SJSA1 (cell line): ENCODE data around the gene RNF14. TPM values are rescaled to one million over a fixed set of nuclear protein-coding genes. Genes with fewer than 3 reads are reported as not detected.
A peak's percentile ranks its signal among the peaks of the same experiment; 100 is the strongest.
"Not testable (repeated sequence)": the region's sequence is repeated elsewhere in the genome, so short reads cannot be mapped to it uniquely, and the experiment has no call there.

Experiments
- DNase-seq, 2 experiments: peaks; one replicate each; pipeline ENCODE4 v3.0.0-alpha.2; 2015 to 2020; ENCODE audit warnings: low spot score in 2 of 2, low read depth in 1 of 2
- H3K27ac ChIP-seq: fragments of 250-450 bp; sonication (Bioruptor Pico); 2 replicates; pipeline ENCODE4 v1.5.1; 2020; ENCODE audit warnings: mild to moderate bottlenecking, moderate library complexity
- H3K27me3 ChIP-seq: fragments of 250-450 bp; sonication (Bioruptor Pico); replicated peaks from 2 replicates; pipeline ENCODE4 v1.5.1; 2020; ENCODE audit warnings: mild to moderate bottlenecking, moderate library complexity
- H3K36me3 ChIP-seq: fragments of 250-450 bp; sonication (Bioruptor Pico); 2 replicates; pipeline ENCODE4 v1.5.1; 2020; ENCODE audit warnings: mild to moderate bottlenecking
- H3K4me1 ChIP-seq: fragments of 250-450 bp; sonication (Bioruptor Pico); replicated peaks from 2 replicates; pipeline ENCODE4 v1.6.1; 2021; ENCODE audit warnings: mild to moderate bottlenecking
- H3K4me3 ChIP-seq: fragments of 250-450 bp; sonication (Bioruptor Pico); 2 replicates; pipeline ENCODE4 v1.5.1; 2020; ENCODE audit warnings: mild to moderate bottlenecking
- H3K9me3 ChIP-seq: fragments of 250-450 bp; sonication (Bioruptor Pico); replicated peaks from 2 replicates; pipeline ENCODE4 v1.5.1; 2020; ENCODE audit warnings: mild to moderate bottlenecking
- total RNA-seq: library from RNA; depleted of rRNA; stranded (reverse); fragments of >200 nt; shearing (Covaris generic); gene quantifications from 2 replicates; pipeline ENCODE4 v1.2.3, GENCODE V29; 2014

The RNF14 gene
- total RNA-seq, 1 experiment from 2014 or later: 134 TPM

GRCh38 chr5:142017832-142018427 is 49.0 kb downstream of the RNF14 start:
- H3K4me1 ChIP-seq: peaks cover 27% of the 10 kb centered on the region
- no peaks in the 10 kb centered on the region; the same call in 1 of the 2 replicates for H3K36me3 ChIP-seq
- H3K4me3 ChIP-seq: no peak overlapping the region
- peak in 1 of 2 experiments; percentile 48 for DNase-seq
- peaks cover 4% of the 10 kb centered on the region for H3K9me3 ChIP-seq
- H3K27me3 ChIP-seq: no peaks in the 10 kb centered on the region; the same call in none of the 2 replicates
- H3K27ac ChIP-seq: no peak overlapping the region

- DNase-seq: no peak
- no peaks in the 10 kb centered on the region for H3K36me3 ChIP-seq
- peaks cover 20% of the 10 kb centered on the region for H3K4me1 ChIP-seq
- H3K9me3 ChIP-seq: peaks cover 4% of the 10 kb centered on the region
- H3K27ac ChIP-seq: no peak overlapping the region
- peaks cover 4% of the 10 kb centered on the region for H3K27me3 ChIP-seq
- no peak overlapping the region for H3K4me3 ChIP-seq
These were observed 51.3 kb downstream of the RNF14 start for GRCh38 chr5:142020122-142020659.

- H3K27ac ChIP-seq: no peak overlapping the region
- H3K4me3 ChIP-seq: no peak overlapping the region
- H3K36me3 ChIP-seq: no peaks in the 10 kb centered on the region
- peaks cover 4% of the 10 kb centered on the region for H3K27me3 ChIP-seq
- DNase-seq: no peak
- peaks cover 12% of the 10 kb centered on the region; the same call in 1 of the 2 replicates for H3K4me1 ChIP-seq
- H3K9me3 ChIP-seq: peaks cover 4% of the 10 kb centered on the region
These were observed 54.9 kb downstream of the RNF14 start for GRCh38 chr5:142023836-142024235.

- H3K27me3 ChIP-seq: peaks cover 4% of the 10 kb centered on the region
- peak overlapping the region; percentile 30 for H3K4me3 ChIP-seq
- H3K27ac ChIP-seq: peak overlapping the region; percentile 44
- peaks cover 4% of the 10 kb centered on the region for H3K9me3 ChIP-seq
- DNase-seq: peak; percentile 79 to 88
- H3K36me3 ChIP-seq: no peaks in the 10 kb centered on the region
- H3K4me1 ChIP-seq: peaks cover 12% of the 10 kb centered on the region; the same call in 1 of the 2 replicates
These were observed 55.9 kb downstream of the RNF14 start for GRCh38 chr5:142024771-142025304.

GRCh38 chr5:142025637-142026036 is 56.7 kb downstream of the RNF14 start:
- no peaks in the 10 kb centered on the region for H3K9me3 ChIP-seq
- peaks cover 12% of the 10 kb centered on the region; the same call in 1 of the 2 replicates for H3K4me1 ChIP-seq
- no peak for DNase-seq
- no peaks in the 10 kb centered on the region for H3K36me3 ChIP-seq
- peaks cover 5% of the 10 kb centered on the region for H3K27me3 ChIP-seq
- H3K27ac ChIP-seq: no peak overlapping the region
- no peak overlapping the region; the same call in 1 of the 2 replicates for H3K4me3 ChIP-seq

- no peak for DNase-seq
These were observed 63.2 kb downstream of the RNF14 start for GRCh38 chr5:142032150-142032549.

GRCh38 chr5:142032747-142033631 is 64.1 kb downstream of the RNF14 start:
- Histone ChIP-seq H3K4me1 (no peaks in the 10 kb centered on the region), H3K36me3 (no peaks in the 10 kb centered on the region), H3K27me3 (peaks cover 8% of the 10 kb centered on the region; the same call in 1 of the 2 replicates), H3K27ac (no peak overlapping the region), H3K4me3 (no peak overlapping the region), H3K9me3 (no peaks in the 10 kb centered on the region)
- DNase-seq: no peak

More at GRCh38 chr5:142032150-142032549, 63.2 kb downstream of the RNF14 start:
- Histone ChIP-seq H3K27ac (no peak overlapping the region), H3K27me3 (peaks cover 8% of the 10 kb centered on the region; the same call in 1 of the 2 replicates), H3K4me3 (no peak overlapping the region), H3K4me1 (0 out of 2 replicates have a peak, but pooled peaks cover 2% of the 10 kb centered on the region), H3K36me3 (no peaks in the 10 kb centered on the region), H3K9me3 (no peaks in the 10 kb centered on the region)

GRCh38 chr5:142033632-142034567 is 65.0 kb downstream of the RNF14 start:
- DNase-seq, H3K27ac ChIP-seq, H3K36me3 ChIP-seq, H3K4me1 ChIP-seq, H3K4me3 ChIP-seq, H3K9me3 ChIP-seq, H3K27me3 ChIP-seq: not testable (repeated sequence)

GRCh38 chr5:142034994-142035393 is 66.1 kb downstream of the RNF14 start:
- H3K27ac ChIP-seq: no peak overlapping the region
- H3K9me3 ChIP-seq: no peaks in the 10 kb centered on the region
- no peak for DNase-seq
- H3K4me1 ChIP-seq: no peaks in the 10 kb centered on the region
- H3K4me3 ChIP-seq: no peak overlapping the region
- peaks cover 8% of the 10 kb centered on the region; the same call in 1 of the 2 replicates for H3K27me3 ChIP-seq
- H3K36me3 ChIP-seq: no peaks in the 10 kb centered on the region

GRCh38 chr5:142036918-142037317 is 68.0 kb downstream of the RNF14 start:
- H3K36me3 ChIP-seq: no peaks in the 10 kb centered on the region
- peaks cover 4% of the 10 kb centered on the region; the same call in 1 of the 2 replicates for H3K27me3 ChIP-seq
- no peak overlapping the region for H3K4me3 ChIP-seq
- H3K27ac ChIP-seq: no peak overlapping the region
- H3K9me3 ChIP-seq: no peaks in the 10 kb centered on the region
- no peak for DNase-seq
- no peaks in the 10 kb centered on the region for H3K4me1 ChIP-seq

- H3K4me3 ChIP-seq, H3K36me3 ChIP-seq, H3K27me3 ChIP-seq, H3K27ac ChIP-seq, H3K9me3 ChIP-seq, DNase-seq, H3K4me1 ChIP-seq: not testable (repeated sequence)
These were observed 68.7 kb downstream of the RNF14 start for GRCh38 chr5:142037599-142037998.

GRCh38 chr5:142038735-142039134 is 69.8 kb downstream of the RNF14 start:
- Histone ChIP-seq H3K27me3 (no peaks in the 10 kb centered on the region), H3K9me3 (no peaks in the 10 kb centered on the region), H3K36me3 (no peaks in the 10 kb centered on the region), H3K4me3 (no peak overlapping the region), H3K4me1 (no peaks in the 10 kb centered on the region), H3K27ac (no peak overlapping the region)
- no peak for DNase-seq
